Liver (tissue), 3 donors: ENCODE measurements around the gene XPR1.

Experiments
- ATF3 ChIP-seq: IDR thresholded peaks from 2 replicates; pipeline ENCODE4 v1.6.1; 2016; ENCODE audit warnings: antibody characterized with exemption
- FOXA2 ChIP-seq: IDR thresholded peaks from 2 replicates; pipeline ENCODE4 v1.6.1; 2016; ENCODE audit warnings: antibody characterized with exemption
- JUND ChIP-seq, 2 donors: IDR thresholded peaks; 2 replicates each; pipeline ENCODE4 v1.6.1; 2016; ENCODE audit warnings: antibody characterized with exemption in 2 of 2
- MAX ChIP-seq: IDR thresholded peaks from 2 replicates; pipeline ENCODE4 v1.6.1; 2016; ENCODE audit warnings: antibody characterized with exemption
- NR2F2 ChIP-seq: IDR thresholded peaks from 2 replicates; pipeline ENCODE4 v1.6.1; 2016; ENCODE audit warnings: antibody characterized with exemption
- RAD21 ChIP-seq, 2 donors: IDR thresholded peaks; 2 replicates each; pipeline ENCODE4 v1.6.1; 2016; ENCODE audit warnings: antibody characterized with exemption in 2 of 2, mild to moderate bottlenecking in 2 of 2
- REST ChIP-seq: IDR thresholded peaks from 2 replicates; pipeline ENCODE4 v1.6.1; 2016; ENCODE audit warnings: antibody characterized with exemption, mild to moderate bottlenecking
- RXRA ChIP-seq, 2 donors: IDR thresholded peaks; 2 replicates each; pipeline ENCODE4 v1.6.1; 2017 to 2018; ENCODE audit warnings: antibody characterized with exemption in 2 of 2, mild to moderate bottlenecking in 1 of 2
- TAF1 ChIP-seq: conservative IDR thresholded peaks from 2 replicates; pipeline ENCODE4 v1.6.1; 2016; ENCODE audit warnings: antibody characterized with exemption, mild to moderate bottlenecking
- YY1 ChIP-seq: IDR thresholded peaks from 2 replicates; pipeline ENCODE4 v1.6.1; 2016; ENCODE audit warnings: antibody characterized with exemption, mild to moderate bottlenecking
- TF ChIP-seq, protein P1 (sequence below): fragments of 150-350 bp; IDR thresholded peaks from 2 replicates; pipeline ENCODE4 v1.5.1; 2017; ENCODE audit warnings: improper control_type of control experiment, low read depth, low read length; ENCODE audit not compliant: missing input control
- donor health status: healthy.
- donor health status: healthy.

DNA sequence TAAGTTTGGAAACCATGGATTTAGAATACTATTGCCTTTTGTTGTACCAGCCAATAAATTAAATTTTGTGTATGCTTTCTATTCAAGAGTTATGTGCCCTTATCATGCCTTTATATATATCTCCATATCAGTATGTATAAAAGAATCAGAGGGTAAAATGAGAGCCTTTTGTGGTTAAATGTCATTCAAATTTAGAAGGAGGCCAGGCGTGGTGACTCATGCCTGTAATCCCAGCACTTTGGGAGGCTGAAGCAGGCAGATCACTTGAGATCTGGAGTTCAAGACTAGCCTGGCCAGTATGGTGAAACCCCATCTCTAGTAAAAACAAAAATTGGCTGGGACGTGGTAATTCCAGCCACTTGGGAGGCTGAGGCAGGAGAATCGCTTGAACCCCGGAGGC lies 88.9 kb downstream of the XPR1 start:
- TF ChIP-seq, protein P1, sequence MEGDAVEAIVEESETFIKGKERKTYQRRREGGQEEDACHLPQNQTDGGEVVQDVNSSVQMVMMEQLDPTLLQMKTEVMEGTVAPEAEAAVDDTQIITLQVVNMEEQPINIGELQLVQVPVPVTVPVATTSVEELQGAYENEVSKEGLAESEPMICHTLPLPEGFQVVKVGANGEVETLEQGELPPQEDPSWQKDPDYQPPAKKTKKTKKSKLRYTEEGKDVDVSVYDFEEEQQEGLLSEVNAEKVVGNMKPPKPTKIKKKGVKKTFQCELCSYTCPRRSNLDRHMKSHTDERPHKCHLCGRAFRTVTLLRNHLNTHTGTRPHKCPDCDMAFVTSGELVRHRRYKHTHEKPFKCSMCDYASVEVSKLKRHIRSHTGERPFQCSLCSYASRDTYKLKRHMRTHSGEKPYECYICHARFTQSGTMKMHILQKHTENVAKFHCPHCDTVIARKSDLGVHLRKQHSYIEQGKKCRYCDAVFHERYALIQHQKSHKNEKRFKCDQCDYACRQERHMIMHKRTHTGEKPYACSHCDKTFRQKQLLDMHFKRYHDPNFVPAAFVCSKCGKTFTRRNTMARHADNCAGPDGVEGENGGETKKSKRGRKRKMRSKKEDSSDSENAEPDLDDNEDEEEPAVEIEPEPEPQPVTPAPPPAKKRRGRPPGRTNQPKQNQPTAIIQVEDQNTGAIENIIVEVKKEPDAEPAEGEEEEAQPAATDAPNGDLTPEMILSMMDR = no peak
- no peak for TF ChIP-seq FOXA2
- no peak for TF ChIP-seq MAX
- TF ChIP-seq JUND (IDR thresholded peaks at IDR 0.05) = no peak
- no peak for TF ChIP-seq ATF3
- no peak for TF ChIP-seq TAF1
- no peak for TF ChIP-seq RAD21 (IDR thresholded peaks at IDR 0.05)
- no peak for TF ChIP-seq YY1
- TF ChIP-seq RXRA (IDR thresholded peaks at IDR 0.05) = no peak
- TF ChIP-seq REST = no peak
- no peak for TF ChIP-seq NR2F2
